Suprapubic skin (tissue), 4 donors: ENCODE results near the gene CHAF1A. TPM values are rescaled to one million over a fixed set of nuclear protein-coding genes. Genes with fewer than 3 reads are reported as not detected.

Experiments used
- DNase-seq, 2 donors: peaks; one replicate each; pipeline ENCODE4 v3.0.0-alpha.2; 2019; ENCODE audit warnings: low spot score in 2 of 2
- H3K27ac ChIP-seq: fragments of 200-600 bp; sonication (generic); one replicate; pipeline ENCODE4 v1.5.1; 2019
- H3K27me3 ChIP-seq: fragments of 200-600 bp; sonication (generic); one replicate; pipeline ENCODE4 v1.5.1; 2019
- H3K36me3 ChIP-seq: fragments of 200-600 bp; sonication (generic); one replicate; pipeline ENCODE4 v1.5.1; 2019
- H3K4me1 ChIP-seq: fragments of 200-600 bp; sonication (generic); one replicate; pipeline ENCODE4 v1.5.1; 2019
- H3K4me3 ChIP-seq: fragments of 200-600 bp; sonication (generic); one replicate; pipeline ENCODE4 v1.5.1; 2019; ENCODE audit warnings: mild to moderate bottlenecking
- H3K9me3 ChIP-seq: fragments of 200-600 bp; sonication (generic); one replicate; pipeline ENCODE4 v1.5.1; 2019
- CTCF ChIP-seq, 2 donors: fragments of 200-600 bp in 1 of 2; fragments of 450-650 bp in 1 of 2; sonication (generic) in 1 of 2; IDR thresholded peaks; one replicate each; pipeline ENCODE4 v1.5.1; 2016 to 2019; ENCODE audit warnings: antibody characterized with exemption in 2 of 2, mild to moderate bottlenecking in 1 of 2, moderate library complexity in 1 of 2
- EP300 ChIP-seq: sonication (generic); formaldehyde crosslinking; IDR thresholded peaks from one replicate; pipeline ENCODE4 v1.6.1; 2017; ENCODE audit warnings: antibody characterized with exemption
- POLR2A ChIP-seq, 2 donors: fragments of 450-650 bp; IDR thresholded peaks; one replicate each; pipeline ENCODE4 v1.6.1; 2017; ENCODE audit warnings: antibody characterized with exemption in 2 of 2, mild to moderate bottlenecking in 2 of 2, moderate library complexity in 2 of 2
- POLR2AphosphoS5 ChIP-seq, 3 donors: sonication (generic); formaldehyde crosslinking; IDR thresholded peaks; one replicate each; pipeline ENCODE4 v1.6.1; 2017; ENCODE audit warnings: antibody characterized with exemption in 3 of 3
- WGBS: methylation state at CpG from one replicate; pipeline ENCODE4 v1.1.5; 2018; 5-methylcytosine and 5-hydroxymethylcytosine counted together
- total RNA-seq, 4 donors: library from RNA; depleted of rRNA; stranded (reverse); fragments of >200 nt; gene quantifications; one replicate each; pipeline ENCODE4 v1.1.0, GENCODE V29; 2016

CHAF1A gene
- total RNA-seq, 4 donors from 2014 or later = 8.5 to 20.4 (median 11.4) TPM

- TF ChIP-seq POLR2AphosphoS5 (IDR thresholded peaks at IDR 0.05) (no peak), CTCF (IDR thresholded peaks at IDR 0.05) (no peak), POLR2A (IDR thresholded peaks at IDR 0.05) (no peak), EP300 (no peak)
- H3K27ac ChIP-seq = no peak overlapping the region
- peaks cover 31% of the 10 kb centered on the region for H3K4me1 ChIP-seq
- peak in 1 of 2 donors; percentile 70 for DNase-seq
- whole genome bisulfite sequencing = 31% methylated on average over 9 of the region's 25 CpGs
- no peaks in the 10 kb centered on the region for H3K27me3 ChIP-seq
- H3K36me3 ChIP-seq = peaks cover 24% of the 10 kb centered on the region
- H3K4me3 ChIP-seq = peak overlapping the region; percentile 96
- no peaks in the 10 kb centered on the region for H3K9me3 ChIP-seq
Measured at GRCh38 chr19:4473011-4473762, 70.7 kb downstream of the CHAF1A start.

DNA sequence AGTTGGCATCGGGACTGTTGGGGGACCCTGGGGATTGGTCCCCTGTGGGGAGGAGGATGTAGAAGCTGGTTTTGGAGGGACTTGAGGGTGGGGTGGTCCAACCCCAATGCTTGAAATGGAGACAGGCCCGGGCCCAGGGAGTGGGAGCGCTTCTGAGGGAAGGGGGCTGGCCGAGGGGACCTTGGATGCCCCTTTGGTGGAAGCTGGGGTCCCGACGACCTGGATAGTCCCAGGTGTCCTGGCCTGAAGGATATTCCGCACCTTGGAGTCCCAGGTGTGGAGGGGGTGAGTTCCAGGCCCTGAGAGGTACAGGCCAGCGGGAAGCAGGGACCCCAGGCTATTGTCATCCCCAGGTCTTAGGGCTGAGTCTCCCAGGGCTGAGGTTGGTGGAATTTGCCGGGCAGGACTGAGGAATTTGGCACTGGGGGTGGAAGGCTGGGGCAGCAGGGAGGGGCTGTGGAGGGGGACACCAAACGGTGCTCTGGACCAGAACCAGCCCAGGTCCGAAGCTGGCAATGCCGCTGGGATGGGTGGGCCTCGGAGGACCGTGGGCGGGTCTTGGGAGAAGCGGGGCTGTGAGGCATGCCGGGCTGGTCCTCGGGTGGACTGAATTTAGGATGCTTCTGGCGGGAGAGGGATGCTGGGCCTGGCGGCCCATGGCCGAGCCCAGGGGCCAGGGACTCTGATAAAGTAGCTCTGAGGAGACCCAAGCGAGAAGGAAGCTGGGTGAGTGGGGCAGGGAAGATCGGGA is 71.5 kb downstream of the CHAF1A start:
- 31% methylated on average over 23 of the region's 23 CpGs for WGBS
- H3K4me1 ChIP-seq = peaks cover 31% of the 10 kb centered on the region
- TF ChIP-seq POLR2A (IDR thresholded peaks at IDR 0.05) = no peak
- no peak for TF ChIP-seq CTCF (IDR thresholded peaks at IDR 0.05)
- TF ChIP-seq EP300 = no peak
- TF ChIP-seq POLR2AphosphoS5 (IDR thresholded peaks at IDR 0.05) = no peak
- peaks cover 31% of the 10 kb centered on the region for H3K36me3 ChIP-seq
- H3K9me3 ChIP-seq = no peaks in the 10 kb centered on the region
- peak overlapping the region; percentile 96 for H3K4me3 ChIP-seq
- peak in 1 of 2 donors; percentile 66 for DNase-seq
- no peak overlapping the region for H3K27ac ChIP-seq
- no peaks in the 10 kb centered on the region for H3K27me3 ChIP-seq

- TF ChIP-seq POLR2A (IDR thresholded peaks at IDR 0.05) (no peak), EP300 (no peak), CTCF (IDR thresholded peaks at IDR 0.05) (no peak), POLR2AphosphoS5 (IDR thresholded peaks at IDR 0.05) (no peak)
- H3K9me3 ChIP-seq = no peaks in the 10 kb centered on the region
- peaks cover 34% of the 10 kb centered on the region for H3K36me3 ChIP-seq
- H3K4me3 ChIP-seq = peak overlapping the region; percentile 96
- H3K27me3 ChIP-seq = no peaks in the 10 kb centered on the region
- no peak overlapping the region for H3K27ac ChIP-seq
- DNase-seq = no peak
- peaks cover 31% of the 10 kb centered on the region for H3K4me1 ChIP-seq
- WGBS = 25% methylated on average over 12 of the region's 13 CpGs
Measured at GRCh38 chr19:4474514-4475022, 72.1 kb downstream of the CHAF1A start.

- no peak overlapping the region for H3K4me3 ChIP-seq
- TF ChIP-seq CTCF (IDR thresholded peaks at IDR 0.05) (no peak), POLR2AphosphoS5 (IDR thresholded peaks at IDR 0.05) (no peak), EP300 (no peak), POLR2A (IDR thresholded peaks at IDR 0.05) (no peak)
- H3K9me3 ChIP-seq = no peaks in the 10 kb centered on the region
- 71% methylated on average over 9 of the region's 16 CpGs for WGBS
- DNase-seq = no peak
- no peaks in the 10 kb centered on the region for H3K27me3 ChIP-seq
- peaks cover 26% of the 10 kb centered on the region for H3K4me1 ChIP-seq
- H3K36me3 ChIP-seq = peaks cover 51% of the 10 kb centered on the region
- H3K27ac ChIP-seq = no peak overlapping the region
Measured at GRCh38 chr19:4477034-4477801, 74.8 kb downstream of the CHAF1A start.
